Measurements from ENCODE around the gene OR8D1.
"Not testable (repeated sequence)": the region's sequence is repeated elsewhere in the genome, so short reads cannot be mapped to it uniquely, and the experiment has no call there.

The OR8D1 gene

GRCh38 chr11:124285610-124286344, 28.0 kb downstream of the OR8D1 start:
- no peak for DNase-seq (ENCODE audit: low spot score)

GRCh38 chr11:124278261-124278660, 35.5 kb downstream of the OR8D1 start:
- no peak for DNase-seq (ENCODE audit: low spot score)

GRCh38 chr11:124277804-124278203, 35.9 kb downstream of the OR8D1 start:
- no peak for DNase-seq (ENCODE audit: low spot score)

GRCh38 chr11:124277207-124277606, 36.5 kb downstream of the OR8D1 start:
- DNase-seq (ENCODE audit: low spot score): no peak

- no peak for DNase-seq (ENCODE audit: low spot score)
Observed at GRCh38 chr11:124276081-124276480, 37.7 kb downstream of the OR8D1 start.

- no peak for DNase-seq (ENCODE audit: low spot score)
Observed at GRCh38 chr11:124274000-124274399, 39.7 kb downstream of the OR8D1 start.

GRCh38 chr11:124270886-124271285, 42.9 kb downstream of the OR8D1 start:
- not testable (repeated sequence) for DNase-seq (ENCODE audit: low spot score)

GRCh38 chr11:124265041-124265440, 48.7 kb downstream of the OR8D1 start:
- not testable (repeated sequence) for DNase-seq (ENCODE audit: low spot score)

GRCh38 chr11:124256076-124256475, 57.7 kb downstream of the OR8D1 start, which contains the start of gene OR8G5:
OR8G5 (plus strand) TSS chr11:124256376; CDS start chr11:124264932, 8,556 bp downstream.
- DNase-seq (ENCODE audit: low spot score): no peak
